Adrenal gland (tissue), 12 donors: ENCODE results near the gene SLC25A11. TPM values are rescaled to one million over a fixed set of nuclear protein-coding genes. Genes with fewer than 3 reads are reported as not detected.

Experiments used
- DNase-seq, 7 donors: peaks; one replicate each; pipeline ENCODE4 v3.0.0-alpha.2; 2019 to 2020
- H3K27ac ChIP-seq, 5 donors: fragments of 200-600 bp; sonication (generic) in 4 of 5; 1 replicate in 3 of 5; 2 replicates in 2 of 5; pipeline versions ENCODE4 v1.5.1 to v1.8.0; 2016 to 2020; ENCODE audit warnings: mild to moderate bottlenecking in 1 of 5
- H3K27me3 ChIP-seq: fragments of 200-600 bp; 2 replicates; pipeline ENCODE4 v1.8.0; 2021
- H3K36me3 ChIP-seq, 2 donors: fragments of 200-600 bp; replicated peaks in 1 of 2; 1 replicate in 1 of 2; 2 replicates in 1 of 2; pipeline versions ENCODE4 v1.5.1 to v1.8.0; 2018 to 2022
- H3K4me1 ChIP-seq, 2 donors: fragments of 200-600 bp; replicated peaks in 1 of 2; 1 replicate in 1 of 2; 2 replicates in 1 of 2; pipeline versions ENCODE4 v1.5.1 to v1.8.0; 2018 to 2021
- H3K4me3 ChIP-seq, 4 donors: fragments of 200-600 bp; sonication (generic) in 3 of 4; one replicate each; pipeline ENCODE4 v1.5.1; 2016 to 2018
- H3K9me3 ChIP-seq, 3 donors: fragments of 200-600 bp; sonication (generic) in 1 of 3; replicated peaks in 1 of 3; 1 replicate in 2 of 3; 2 replicates in 1 of 3; pipeline versions ENCODE4 v1.5.1 to v1.8.0; 2016 to 2021
- CTCF ChIP-seq, 6 experiments: fragments of 450-650 bp in 4 of 6; fragments of 200-600 bp in 2 of 6; sonication (generic) in 1 of 6; IDR thresholded peaks; 1 replicate in 5 of 6; 2 replicates in 1 of 6; pipeline versions ENCODE4 v1.5.1 to v1.8.0; 2016 to 2021; ENCODE audit warnings: antibody characterized with exemption in 6 of 6, mild to moderate bottlenecking in 2 of 6, moderate library complexity in 1 of 6
- POLR2A ChIP-seq, 2 donors: fragments of 450-650 bp; IDR thresholded peaks; one replicate each; pipeline ENCODE4 v1.6.1; 2017; ENCODE audit warnings: antibody characterized with exemption in 2 of 2, mild to moderate bottlenecking in 2 of 2, moderate library complexity in 1 of 2
- WGBS, 4 donors: extraction: QIAGEN DNeasy Blood & Tissue Kit in 2 of 4; methylation state at CpG; one replicate each; pipeline versions ENCODE4 v1.1.5 to v1.1.7; 2013 to 2017; 5-methylcytosine and 5-hydroxymethylcytosine counted together
- intact Hi-C, 2 donors: fragments of 100-400 bp; cut with DNase I; formaldehyde crosslinking; loops; one replicate each; pipeline versions ENCODE4 v1.14.1 to v1.15.0; 2022 to 2023
- polyA plus RNA-seq, 3 donors: library from polyadenylated mRNA; stranded (reverse); fragments of 200-250 nt in 2 of 3; fragments of 350-450 nt in 1 of 3; fragmentation: Illumina TruSeq in 1 of 3; extraction: RNeasy Lipid Tissue Mini Kit (QIAGEN cat#74804) in 1 of 3; gene quantifications; one replicate each; pipeline ENCODE4 v1.2.3, GENCODE V29; 2013 to 2014
- total RNA-seq, 9 donors: library from RNA; depleted of rRNA in 4 of 9; stranded (reverse); fragments of >200 nt in 4 of 9; fragments of 120-200 nt in 1 of 9; fragmentation: NEBNext Ultra II Directional in 1 of 9; extraction: Animal tissue kit (Norgen Biotek cat#: 25700) in 1 of 9; gene quantifications; one replicate each; pipeline versions ENCODE4 v1.1.0 to v1.2.4, GENCODE V29; 2013 to 2023
- donor health status: healthy with polysubstance abuse.
- donor health status: Bipolar disorder and iron deficiency.
- donor health status: DM: yes; HTN: yes; CAD: no.
- donor health status: DM: no; HTN: no; CAD: no.
- donor health status: DM: no; HTN: no; CAD: no.
- donor health status: DM: yes; HTN: yes; CAD: no.

SLC25A11 gene
- total and polyA plus RNA-seq, 12 donors: 37.8 to 77.7 (median 66.7) TPM

GRCh38 chr17:4986951-4987766 lies 47.3 kb upstream of the SLC25A11 start, which contains the start of gene CAMTA2:
CAMTA2 (minus strand) TSS chr17:4987675; CDS start chr17:4986222, 1,453 bp downstream.
- 0 to 1% (median 0%) methylated on average over 5 to 78 of the region's 78 CpGs for whole genome bisulfite sequencing, 4 donors
- peak; percentile 47 to 58 for TF ChIP-seq POLR2A (IDR thresholded peaks at IDR 0.05)
- TF ChIP-seq CTCF (IDR thresholded peaks at IDR 0.05): peak; percentile 27 to 70 (median 62)
- peaks cover 0 to 24% of the 10 kb centered on the region in 2 donors for H3K36me3 ChIP-seq
- H3K4me1 ChIP-seq: peaks cover 13 to 24% of the 10 kb centered on the region in 2 donors
- peak within 1 kb of the TSS; percentile 15 to 95 (median 89) for H3K27ac ChIP-seq
- intact Hi-C loops: loop anchor here (5.0 to 10.0 kb wide), 4 partner anchors 52 to 82 kb away; partner anchors contain the start of genes CHRNE (in 1 of the 2) and GP1BA (in 1 of the 2)
- H3K9me3 ChIP-seq: no peaks in the 10 kb centered on the region
- no peaks in the 10 kb centered on the region for H3K27me3 ChIP-seq
- DNase-seq: peak; percentile 81 to 91 (median 86)
- H3K4me3 ChIP-seq: peak within 1 kb of the TSS; percentile 25 to 93 (median 66)

- Histone ChIP-seq H3K27me3 (no peaks in the 10 kb centered on the region), H3K9me3 (no peaks in the 10 kb centered on the region), H3K4me3 (peak overlapping the region in 2 of 4 donors; percentile 62 to 93), H3K27ac (peak overlapping the region in 4 of 5 donors; percentile 80 to 95 (median 90)), H3K36me3 (peaks cover 0 to 30% of the 10 kb centered on the region in 2 donors), H3K4me1 (peaks cover 13 to 24% of the 10 kb centered on the region in 2 donors)
- 18 to 26% (median 21%) methylated on average over 4 to 5 of the region's 5 CpGs for WGBS, 4 donors
- no peak for TF ChIP-seq CTCF (IDR thresholded peaks at IDR 0.05)
- peak in 1 of 2 donors; percentile 16 for TF ChIP-seq POLR2A (IDR thresholded peaks at IDR 0.05)
- peak in 4 of 7 donors; percentile 49 to 68 (median 54) for DNase-seq
- intact Hi-C loops: loop anchor here (5.0 to 10.0 kb wide), 4 partner anchors 52 to 82 kb away; partner anchors contain the start of genes CHRNE (in 1 of the 2) and GP1BA (in 1 of the 2)
Measured at GRCh38 chr17:4986403-4986802, 46.6 kb upstream of the SLC25A11 start.

- TF ChIP-seq POLR2A (IDR thresholded peaks at IDR 0.05) (no peak), CTCF (IDR thresholded peaks at IDR 0.05) (no peak)
- intact Hi-C loops: loop anchor here in 1 of 2 donors (10.0 kb wide), 3 partner anchors 48 to 82 kb away; partner anchors contain the start of genes CHRNE and GP1BA
- Histone ChIP-seq H3K4me1 (peaks cover 8 to 12% of the 10 kb centered on the region in 2 donors), H3K27ac (no peak overlapping the region), H3K9me3 (no peaks in the 10 kb centered on the region), H3K27me3 (no peaks in the 10 kb centered on the region), H3K36me3 (peaks cover 0 to 63% of the 10 kb centered on the region in 2 donors), H3K4me3 (no peak overlapping the region)
- 58 to 73% (median 64%) methylated on average over 5 of the region's 5 CpGs for WGBS, 4 donors
- no peak for DNase-seq
Measured at GRCh38 chr17:4982305-4982704, 42.5 kb upstream of the SLC25A11 start.

GRCh38 chr17:4980644-4981216 lies 40.9 kb upstream of the SLC25A11 start:
- peak in 2 of 7 donors; percentile 49 to 52 for DNase-seq
- H3K36me3 ChIP-seq: peaks cover 0 to 74% of the 10 kb centered on the region in 2 donors
- peaks cover under 1 to 3% of the 10 kb centered on the region in 2 donors for H3K4me1 ChIP-seq
- H3K9me3 ChIP-seq: no peaks in the 10 kb centered on the region
- TF ChIP-seq POLR2A (IDR thresholded peaks at IDR 0.05) (no peak), CTCF (IDR thresholded peaks at IDR 0.05) (peak; percentile 61 to 84 (median 73))
- no peak overlapping the region for H3K4me3 ChIP-seq
- no peak overlapping the region for H3K27ac ChIP-seq
- no peaks in the 10 kb centered on the region for H3K27me3 ChIP-seq
- intact Hi-C loops: loop anchor here in 1 of 2 donors (10.0 kb wide), 3 partner anchors 46 to 84 kb away; partner anchors contain the start of genes CHRNE and GP1BA
- 41 to 46% (median 42%) methylated on average over 6 of the region's 6 CpGs for WGBS, 4 donors
